ENCODE data around the gene TUFT1.

GRCh38 chr1:151584780-151585179, 44.7 kb downstream of the TUFT1 start:
- TF ChIP-seq, protein P1, sequence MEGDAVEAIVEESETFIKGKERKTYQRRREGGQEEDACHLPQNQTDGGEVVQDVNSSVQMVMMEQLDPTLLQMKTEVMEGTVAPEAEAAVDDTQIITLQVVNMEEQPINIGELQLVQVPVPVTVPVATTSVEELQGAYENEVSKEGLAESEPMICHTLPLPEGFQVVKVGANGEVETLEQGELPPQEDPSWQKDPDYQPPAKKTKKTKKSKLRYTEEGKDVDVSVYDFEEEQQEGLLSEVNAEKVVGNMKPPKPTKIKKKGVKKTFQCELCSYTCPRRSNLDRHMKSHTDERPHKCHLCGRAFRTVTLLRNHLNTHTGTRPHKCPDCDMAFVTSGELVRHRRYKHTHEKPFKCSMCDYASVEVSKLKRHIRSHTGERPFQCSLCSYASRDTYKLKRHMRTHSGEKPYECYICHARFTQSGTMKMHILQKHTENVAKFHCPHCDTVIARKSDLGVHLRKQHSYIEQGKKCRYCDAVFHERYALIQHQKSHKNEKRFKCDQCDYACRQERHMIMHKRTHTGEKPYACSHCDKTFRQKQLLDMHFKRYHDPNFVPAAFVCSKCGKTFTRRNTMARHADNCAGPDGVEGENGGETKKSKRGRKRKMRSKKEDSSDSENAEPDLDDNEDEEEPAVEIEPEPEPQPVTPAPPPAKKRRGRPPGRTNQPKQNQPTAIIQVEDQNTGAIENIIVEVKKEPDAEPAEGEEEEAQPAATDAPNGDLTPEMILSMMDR (IDR thresholded peaks at IDR 0.05): no peak
- TF ChIP-seq POLR2A (IDR thresholded peaks at IDR 0.05; ENCODE audit: low read length): no peak
- TF ChIP-seq MAFK (IDR thresholded peaks at IDR 0.05; ENCODE audit: partially characterized antibody): no peak
- no peak for TF ChIP-seq RFX5 (IDR thresholded peaks at IDR 0.05)
- no peak for TF ChIP-seq RAD21 (conservative IDR thresholded peaks at IDR 0.05 in 1 of 2, IDR thresholded peaks at IDR 0.05 in 1 of 2)
- TF ChIP-seq RNF2 (IDR thresholded peaks at IDR 0.05; ENCODE audit: borderline replicate concordance, low read depth): no peak
- TF ChIP-seq, protein P2, sequence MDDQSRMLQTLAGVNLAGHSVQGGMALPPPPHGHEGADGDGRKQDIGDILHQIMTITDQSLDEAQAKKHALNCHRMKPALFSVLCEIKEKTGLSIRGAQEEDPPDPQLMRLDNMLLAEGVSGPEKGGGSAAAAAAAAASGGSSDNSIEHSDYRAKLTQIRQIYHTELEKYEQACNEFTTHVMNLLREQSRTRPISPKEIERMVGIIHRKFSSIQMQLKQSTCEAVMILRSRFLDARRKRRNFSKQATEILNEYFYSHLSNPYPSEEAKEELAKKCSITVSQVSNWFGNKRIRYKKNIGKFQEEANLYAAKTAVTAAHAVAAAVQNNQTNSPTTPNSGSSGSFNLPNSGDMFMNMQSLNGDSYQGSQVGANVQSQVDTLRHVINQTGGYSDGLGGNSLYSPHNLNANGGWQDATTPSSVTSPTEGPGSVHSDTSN (IDR thresholded peaks at IDR 0.05): no peak
- TF ChIP-seq MAZ (IDR thresholded peaks at IDR 0.05; ENCODE audit: borderline replicate concordance, low read depth, low read length): no peak
- no peak for TF ChIP-seq USF2 (IDR thresholded peaks at IDR 0.05)
- TF ChIP-seq JUN (IDR thresholded peaks at IDR 0.05): no peak
- TF ChIP-seq NR3C1 (IDR thresholded peaks at IDR 0.05): no peak
- no peak for TF ChIP-seq ZFP36 (IDR thresholded peaks at IDR 0.05; ENCODE audit: borderline replicate concordance, partially characterized antibody)
- TF ChIP-seq HDAC2 (IDR thresholded peaks at IDR 0.05): no peak

Data from A549 (cell line).